Measurements from ENCODE around the gene LTBP3. TPM values are rescaled to one million over a fixed set of nuclear protein-coding genes. Genes with fewer than 3 reads are reported as not detected.
A peak's percentile ranks its signal among the peaks of the same experiment; 100 is the strongest.

The LTBP3 gene
- total and polyA plus RNA-seq, 12 donors = 42.7 to 92.5 (median 72.8) TPM

DNA sequence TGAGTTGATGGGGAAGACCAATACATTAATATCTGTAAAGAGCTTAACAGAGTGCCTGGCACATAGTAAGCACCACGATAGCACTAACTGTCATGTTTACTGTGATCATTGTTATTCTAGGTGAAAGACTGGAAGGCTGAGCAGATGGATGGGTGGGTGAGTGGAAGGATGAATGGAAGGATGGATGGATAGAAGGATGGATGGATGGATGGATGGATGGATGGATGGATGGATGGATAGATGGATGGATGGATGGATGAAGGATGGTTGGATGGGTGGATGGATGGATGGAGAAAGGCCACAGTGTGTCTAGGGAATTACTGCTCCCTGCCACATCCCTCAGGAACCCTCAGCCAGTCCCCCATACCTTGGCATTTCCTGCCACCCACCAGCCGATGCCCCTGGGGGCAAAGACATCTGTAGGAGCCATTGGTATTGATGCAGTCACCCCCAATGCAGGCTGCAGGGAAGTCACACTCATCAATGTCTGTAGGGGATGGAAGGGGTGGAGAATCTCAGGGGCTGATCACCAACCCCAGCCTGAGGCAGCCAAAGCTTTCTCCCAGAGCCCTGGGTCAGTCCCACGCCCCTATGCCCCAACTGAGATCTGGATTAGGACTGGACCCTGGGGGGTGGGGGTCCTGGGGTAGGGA is 15.3 kb downstream of the LTBP3 start:
- Histone ChIP-seq H3K27me3 (no peaks in the 10 kb centered on the region), H3K4me1 (peaks cover 11 to 39% (median 21%) of the 10 kb centered on the region in 9 donors), H3K27ac (no peak overlapping the region), H3K4me3 (no peak overlapping the region), H3K36me3 (peaks cover 0 to 72% (median 12%) of the 10 kb centered on the region in 9 donors), H3K9me3 (no peaks in the 10 kb centered on the region)
- TF ChIP-seq, protein P1, sequence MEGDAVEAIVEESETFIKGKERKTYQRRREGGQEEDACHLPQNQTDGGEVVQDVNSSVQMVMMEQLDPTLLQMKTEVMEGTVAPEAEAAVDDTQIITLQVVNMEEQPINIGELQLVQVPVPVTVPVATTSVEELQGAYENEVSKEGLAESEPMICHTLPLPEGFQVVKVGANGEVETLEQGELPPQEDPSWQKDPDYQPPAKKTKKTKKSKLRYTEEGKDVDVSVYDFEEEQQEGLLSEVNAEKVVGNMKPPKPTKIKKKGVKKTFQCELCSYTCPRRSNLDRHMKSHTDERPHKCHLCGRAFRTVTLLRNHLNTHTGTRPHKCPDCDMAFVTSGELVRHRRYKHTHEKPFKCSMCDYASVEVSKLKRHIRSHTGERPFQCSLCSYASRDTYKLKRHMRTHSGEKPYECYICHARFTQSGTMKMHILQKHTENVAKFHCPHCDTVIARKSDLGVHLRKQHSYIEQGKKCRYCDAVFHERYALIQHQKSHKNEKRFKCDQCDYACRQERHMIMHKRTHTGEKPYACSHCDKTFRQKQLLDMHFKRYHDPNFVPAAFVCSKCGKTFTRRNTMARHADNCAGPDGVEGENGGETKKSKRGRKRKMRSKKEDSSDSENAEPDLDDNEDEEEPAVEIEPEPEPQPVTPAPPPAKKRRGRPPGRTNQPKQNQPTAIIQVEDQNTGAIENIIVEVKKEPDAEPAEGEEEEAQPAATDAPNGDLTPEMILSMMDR (IDR thresholded peaks at IDR 0.05) = no peak
- DNase-seq (no peak), ATAC-seq (no peak)
- intact Hi-C loops (cut with DNase I) = loop anchor here in 5 of 10 donors (5.0 kb wide), 4 partner anchors 44 to 69 kb away; partner anchors contain the start of gene MAP3K11 (in 1 of the 5)
- 93 to 96% methylated on average over 3 of the region's 3 CpGs for WGBS, 2 donors

DNA sequence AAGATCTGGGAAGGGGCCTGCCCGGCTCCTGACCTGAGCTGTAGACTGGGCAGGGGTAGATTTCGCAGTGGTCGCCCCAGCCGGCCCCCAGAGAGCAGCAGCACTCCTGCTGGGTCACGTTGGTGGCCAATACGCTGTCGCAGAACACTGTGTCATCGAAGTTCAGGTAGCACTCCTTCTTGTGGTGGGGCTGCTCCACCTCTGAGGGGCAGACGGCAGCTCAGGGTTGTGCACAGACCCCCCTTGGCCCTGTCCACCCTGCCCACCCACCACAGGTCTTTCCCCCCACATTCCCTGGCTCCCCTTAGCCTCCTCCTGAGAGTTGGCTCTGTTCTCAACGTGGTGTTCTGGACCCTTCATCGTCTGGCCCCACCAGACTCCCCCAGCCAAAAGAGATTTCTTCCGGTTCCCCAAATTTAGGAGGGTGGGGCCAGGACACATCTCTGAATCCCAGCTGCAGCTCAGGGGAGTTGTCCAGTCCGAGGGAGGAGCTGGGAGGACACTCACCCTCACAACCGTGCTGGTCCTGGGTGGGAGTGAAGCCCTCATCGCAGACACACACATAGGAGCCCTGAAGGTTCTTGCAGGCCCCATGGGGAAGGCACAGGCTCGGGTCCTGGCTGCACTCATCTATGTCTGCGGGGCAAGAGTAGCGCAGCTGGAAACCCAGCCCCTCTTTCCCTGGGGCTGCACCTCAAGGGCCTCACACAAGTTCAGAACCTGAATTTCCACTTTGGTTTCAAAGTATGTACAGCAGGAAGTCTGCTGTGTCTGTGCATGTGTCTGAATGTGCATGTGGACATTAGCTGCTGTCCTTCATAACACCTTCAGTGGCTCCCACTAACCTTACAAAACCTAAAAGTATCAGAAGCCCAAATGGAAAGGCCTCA is 16.8 kb downstream of the LTBP3 start:
- intact Hi-C loops (cut with DNase I) = loop anchor here in 8 of 10 donors (1.0 to 5.0 kb wide), 11 partner anchors 27 to 73 kb away; partner anchors contain the start of genes FAM89B (in 2 of the 8), MAP3K11 (in 2 of the 8), PCNX3 (in 1 of the 8) and ZNRD2 (in 1 of the 8)
- ATAC-seq (peak in 1 of 8 donors; percentile 1), DNase-seq (no peak)
- peak overlapping the region; percentile 74 to 94 (median 87) for H3K27ac ChIP-seq
- no peaks in the 10 kb centered on the region for H3K9me3 ChIP-seq
- peaks cover 0 to 72% (median 14%) of the 10 kb centered on the region in 9 donors for H3K36me3 ChIP-seq
- peak overlapping the region in 9 of 10 donors; percentile 26 to 71 (median 55) for H3K4me3 ChIP-seq
- 40 to 47% methylated on average over 18 of the region's 18 CpGs for WGBS, 2 donors
- H3K4me1 ChIP-seq = peaks cover 11 to 30% (median 21%) of the 10 kb centered on the region in 9 donors
- no peaks in the 10 kb centered on the region for H3K27me3 ChIP-seq
- TF ChIP-seq, protein P1 (IDR thresholded peaks at IDR 0.05) = peak in 1 of 9 donors; percentile 4

DNA sequence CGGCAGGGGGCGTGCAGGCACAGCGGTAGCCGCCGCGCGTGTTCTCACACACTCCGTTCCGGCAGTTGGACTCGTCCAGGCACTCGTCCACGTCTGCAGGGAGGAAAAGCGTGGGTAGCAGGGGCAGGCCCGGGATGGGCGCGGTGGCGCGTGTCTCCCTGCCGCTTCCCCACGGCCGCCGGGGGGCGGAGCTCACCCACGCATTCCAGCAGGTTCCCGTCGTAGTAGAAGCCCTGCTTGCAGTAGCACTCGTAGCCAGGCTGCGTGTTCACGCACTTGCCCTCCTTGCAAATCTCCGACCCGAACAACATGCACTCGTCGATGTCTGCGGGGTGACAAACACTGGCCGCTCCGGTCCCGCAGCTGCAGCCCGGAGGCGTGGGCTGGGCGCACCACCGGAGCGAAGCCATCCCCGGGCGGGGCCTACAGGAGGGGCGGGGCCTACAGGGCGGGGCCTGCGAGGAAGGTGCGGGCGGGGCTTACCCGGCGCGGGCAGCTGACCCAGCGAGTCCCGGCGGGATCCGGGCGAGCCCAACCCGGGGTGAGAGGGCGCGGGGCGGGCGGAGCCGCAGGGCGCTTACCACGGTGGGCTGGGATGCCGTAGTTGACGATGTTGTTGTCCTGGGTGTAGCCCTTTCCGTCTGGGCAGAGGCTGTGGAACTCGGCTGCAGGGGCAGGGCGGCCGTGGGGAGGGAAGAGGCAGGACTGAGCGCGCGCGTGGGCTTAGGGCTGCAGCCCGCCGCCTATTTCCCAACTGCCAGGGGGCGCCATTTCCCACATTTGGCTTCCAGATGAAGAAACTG is 17.7 kb downstream of the LTBP3 start:
- ATAC-seq (peak; percentile 88 to 95 (median 93)), DNase-seq (peak; percentile 90 to 91)
- 0% methylated on average over 76 to 77 of the region's 78 CpGs for WGBS, 2 donors
- Histone ChIP-seq H3K4me3 (peak overlapping the region; percentile 3 to 71 (median 55)), H3K27ac (peak overlapping the region; percentile 74 to 94 (median 87)), H3K9me3 (no peaks in the 10 kb centered on the region), H3K27me3 (no peaks in the 10 kb centered on the region), H3K4me1 (peaks cover 11 to 28% (median 21%) of the 10 kb centered on the region in 9 donors), H3K36me3 (peaks cover 0 to 72% (median 17%) of the 10 kb centered on the region in 9 donors)
- intact Hi-C loops (cut with DNase I) = loop anchor here in 8 of 10 donors (1.0 to 5.0 kb wide), 13 partner anchors 18 to 74 kb away; partner anchors contain the start of genes FAM89B (in 2 of the 8), LTBP3 (in 2 of the 8), MAP3K11 (in 2 of the 8) and ZNRD2 (in 2 of the 8)
- TF ChIP-seq, protein P1 (IDR thresholded peaks at IDR 0.05) = peak; percentile 70 to 94 (median 85)

Data from heart right ventricle (tissue), 16 donors.